IPS-18a (cell line): Measurements from ENCODE around the gene MYO7B.

Experiments used
- H3K27ac ChIP-seq: one replicate; pipeline ENCODE4 v1.5.1; 2013; ENCODE audit warnings: low read length
- H3K27me3 ChIP-seq: one replicate; pipeline ENCODE4 v1.6.1; 2013; ENCODE audit warnings: mild to moderate bottlenecking, low read length; ENCODE audit not compliant: control insufficient read depth, insufficient read depth
- H3K36me3 ChIP-seq: one replicate; pipeline ENCODE4 v1.6.1; 2013; ENCODE audit warnings: low read depth, low read length; ENCODE audit not compliant: control insufficient read depth
- H3K4me1 ChIP-seq: one replicate; pipeline ENCODE4 v1.6.1; 2013; ENCODE audit warnings: low read depth, low read length; ENCODE audit not compliant: control insufficient read depth
- H3K4me3 ChIP-seq: one replicate; pipeline ENCODE4 v1.5.1; 2013; ENCODE audit warnings: low read length
- H3K9ac ChIP-seq: one replicate; pipeline ENCODE4 v1.6.1; 2013; ENCODE audit warnings: mild to moderate bottlenecking, low read length, moderate library complexity
- H3K9me3 ChIP-seq: one replicate; pipeline ENCODE4 v1.6.1; 2013; ENCODE audit warnings: low read depth, low read length; ENCODE audit not compliant: control insufficient read depth

Gene MYO7B

GRCh38 chr2:127577503-127577902 is 42.0 kb downstream of the MYO7B start:
- Histone ChIP-seq H3K27ac (no peak overlapping the region), H3K36me3 (no peaks in the 10 kb centered on the region), H3K9me3 (no peaks in the 10 kb centered on the region), H3K27me3 (no peaks in the 10 kb centered on the region), H3K4me3 (no peak overlapping the region), H3K9ac (no peak overlapping the region), H3K4me1 (no peaks in the 10 kb centered on the region)

- Histone ChIP-seq H3K9ac (no peak overlapping the region), H3K4me1 (no peaks in the 10 kb centered on the region), H3K27ac (no peak overlapping the region), H3K9me3 (no peaks in the 10 kb centered on the region), H3K27me3 (no peaks in the 10 kb centered on the region), H3K4me3 (no peak overlapping the region), H3K36me3 (no peaks in the 10 kb centered on the region)
Measured at GRCh38 chr2:127577973-127578372, 42.5 kb downstream of the MYO7B start.

GRCh38 chr2:127578411-127578810 is 42.9 kb downstream of the MYO7B start:
- Histone ChIP-seq H3K27me3 (no peaks in the 10 kb centered on the region), H3K36me3 (no peaks in the 10 kb centered on the region), H3K4me3 (no peak overlapping the region), H3K27ac (no peak overlapping the region), H3K4me1 (no peaks in the 10 kb centered on the region), H3K9ac (no peak overlapping the region), H3K9me3 (no peaks in the 10 kb centered on the region)

GRCh38 chr2:127579231-127579630 is 43.7 kb downstream of the MYO7B start:
- no peaks in the 10 kb centered on the region for H3K27me3 ChIP-seq
- no peak overlapping the region for H3K27ac ChIP-seq
- no peak overlapping the region for H3K4me3 ChIP-seq
- H3K4me1 ChIP-seq: no peaks in the 10 kb centered on the region
- H3K36me3 ChIP-seq: no peaks in the 10 kb centered on the region
- H3K9me3 ChIP-seq: no peaks in the 10 kb centered on the region
- H3K9ac ChIP-seq: no peak overlapping the region

- H3K27ac ChIP-seq: no peak overlapping the region
- no peak overlapping the region for H3K4me3 ChIP-seq
- H3K9ac ChIP-seq: no peak overlapping the region
- no peaks in the 10 kb centered on the region for H3K9me3 ChIP-seq
- H3K27me3 ChIP-seq: no peaks in the 10 kb centered on the region
- H3K4me1 ChIP-seq: peaks cover under 1% of the 10 kb centered on the region
- H3K36me3 ChIP-seq: no peaks in the 10 kb centered on the region
Measured at GRCh38 chr2:127580167-127581049, 44.9 kb downstream of the MYO7B start.

GRCh38 chr2:127581050-127581345 is 45.5 kb downstream of the MYO7B start:
- H3K9me3 ChIP-seq: no peaks in the 10 kb centered on the region
- H3K9ac ChIP-seq: no peak overlapping the region
- no peaks in the 10 kb centered on the region for H3K27me3 ChIP-seq

GRCh38 chr2:127581516-127582490 is 46.3 kb downstream of the MYO7B start:
- Histone ChIP-seq H3K27ac (no peak overlapping the region), H3K4me3 (no peak overlapping the region), H3K9ac (no peak overlapping the region), H3K36me3 (no peaks in the 10 kb centered on the region), H3K9me3 (no peaks in the 10 kb centered on the region), H3K27me3 (no peaks in the 10 kb centered on the region), H3K4me1 (peaks cover 4% of the 10 kb centered on the region)

More at GRCh38 chr2:127581050-127581345, 45.5 kb downstream of the MYO7B start:
- H3K4me1 ChIP-seq: peaks cover 4% of the 10 kb centered on the region
- no peak overlapping the region for H3K4me3 ChIP-seq
- no peaks in the 10 kb centered on the region for H3K36me3 ChIP-seq
- no peak overlapping the region for H3K27ac ChIP-seq

GRCh38 chr2:127582863-127583861 is 47.7 kb downstream of the MYO7B start:
- Histone ChIP-seq H3K27me3 (no peaks in the 10 kb centered on the region), H3K9me3 (no peaks in the 10 kb centered on the region), H3K27ac (no peak overlapping the region), H3K36me3 (no peaks in the 10 kb centered on the region), H3K9ac (no peak overlapping the region), H3K4me1 (peaks cover 4% of the 10 kb centered on the region), H3K4me3 (no peak overlapping the region)

GRCh38 chr2:127584047-127584446 is 48.6 kb downstream of the MYO7B start:
- no peaks in the 10 kb centered on the region for H3K36me3 ChIP-seq
- H3K27me3 ChIP-seq: no peaks in the 10 kb centered on the region
- H3K9ac ChIP-seq: no peak overlapping the region
- no peak overlapping the region for H3K4me3 ChIP-seq
- H3K27ac ChIP-seq: no peak overlapping the region
- peaks cover 4% of the 10 kb centered on the region for H3K4me1 ChIP-seq
- no peaks in the 10 kb centered on the region for H3K9me3 ChIP-seq

- Histone ChIP-seq H3K4me3 (no peak overlapping the region), H3K4me1 (peaks cover 4% of the 10 kb centered on the region), H3K27ac (no peak overlapping the region), H3K36me3 (no peaks in the 10 kb centered on the region), H3K9me3 (no peaks in the 10 kb centered on the region), H3K9ac (no peak overlapping the region), H3K27me3 (no peaks in the 10 kb centered on the region)
Measured at GRCh38 chr2:127584516-127585033, 49.1 kb downstream of the MYO7B start.
